ENCODE data around the gene ADD3.

ADD3 gene

GRCh38 chr10:110069502-110069982 lies 61.8 kb downstream of the ADD3 start:
- H4K12ac ChIP-seq (ENCODE audit: low read depth, low read length) = no peak overlapping the region
- H2BK120ac ChIP-seq (ENCODE audit: insufficient read depth, low read length, poor library complexity) = no peak overlapping the region
- H2AFZ ChIP-seq (ENCODE audit: insufficient read depth, low read length, poor library complexity) = no peak overlapping the region
- no peaks in the 10 kb centered on the region for H3K79me1 ChIP-seq (ENCODE audit: low read length)
- no peak overlapping the region for H3K14ac ChIP-seq (ENCODE audit: low read length)
- no peaks in the 10 kb centered on the region for H3K79me2 ChIP-seq (ENCODE audit: control insufficient read depth, insufficient read depth, low read length, poor library complexity)
- H2AK5ac ChIP-seq (ENCODE audit: low read length) = no peak overlapping the region
- H4K91ac ChIP-seq (ENCODE audit: low read depth, low read length) = no peak overlapping the region
- H3K27me3 ChIP-seq (ENCODE audit: insufficient read depth, low read length) = no peaks in the 10 kb centered on the region
- no peak overlapping the region for H2BK12ac ChIP-seq (ENCODE audit: low read length)
- WGBS (ENCODE audit: extremely low coverage, insufficient coverage, insufficient read length) = no CpG with 5 or more reads among the region's 1 CpG
- H3K9me3 ChIP-seq (ENCODE audit: insufficient read depth, low read depth, low read length) = no peaks in the 10 kb centered on the region
- no peak overlapping the region for H3K4me3 ChIP-seq (ENCODE audit: low read depth, low read length)
- H3K4me2 ChIP-seq (ENCODE audit: low read length) = no peak overlapping the region
- H3K36me3 ChIP-seq (ENCODE audit: control insufficient read depth in 1 of 2, insufficient read depth in 2 of 2, low read length in 2 of 2) = no peaks in the 10 kb centered on the region
- H3K9ac ChIP-seq (ENCODE audit: low read length) = no peak overlapping the region
- H3K4me1 ChIP-seq (ENCODE audit: control insufficient read depth in 1 of 2, insufficient read depth in 2 of 2, low read length in 2 of 2) = peaks cover 0 to 4% of the 10 kb centered on the region in 2 experiments
- H3K18ac ChIP-seq (ENCODE audit: low read length) = no peak overlapping the region
- H2BK5ac ChIP-seq (ENCODE audit: low read depth, low read length, poor library complexity) = no peak overlapping the region
- no peak for DNase-seq
- no peak overlapping the region for H4K8ac ChIP-seq (ENCODE audit: low read depth, low read length)
- H3K27ac ChIP-seq (ENCODE audit: low read depth, low read length) = no peak overlapping the region
- no peak overlapping the region for H3K4ac ChIP-seq (ENCODE audit: low read depth, low read length)
- H3K23ac ChIP-seq (ENCODE audit: low read length) = no peak overlapping the region

- H3K36me3 ChIP-seq (ENCODE audit: control insufficient read depth in 1 of 2, insufficient read depth in 2 of 2, low read length in 2 of 2) = no peaks in the 10 kb centered on the region
- no peak overlapping the region for H3K9ac ChIP-seq (ENCODE audit: low read length)
- H2AK5ac ChIP-seq (ENCODE audit: low read length) = no peak overlapping the region
- WGBS (ENCODE audit: extremely low coverage, insufficient coverage, insufficient read length) = no CpG with 5 or more reads among the region's 2 CpGs
- no peaks in the 10 kb centered on the region for H3K79me2 ChIP-seq (ENCODE audit: control insufficient read depth, insufficient read depth, low read length, poor library complexity)
- H4K12ac ChIP-seq (ENCODE audit: low read depth, low read length) = no peak overlapping the region
- H2BK12ac ChIP-seq (ENCODE audit: low read length) = no peak overlapping the region
- no peaks in the 10 kb centered on the region for H3K9me3 ChIP-seq (ENCODE audit: insufficient read depth, low read depth, low read length)
- no peak overlapping the region for H4K8ac ChIP-seq (ENCODE audit: low read depth, low read length)
- H3K4ac ChIP-seq (ENCODE audit: low read depth, low read length) = no peak overlapping the region
- no peak overlapping the region for H2BK5ac ChIP-seq (ENCODE audit: low read depth, low read length, poor library complexity)
- H3K4me1 ChIP-seq (ENCODE audit: control insufficient read depth in 1 of 2, insufficient read depth in 2 of 2, low read length in 2 of 2) = peaks cover 0 to 6% of the 10 kb centered on the region in 2 experiments
- no peak overlapping the region for H3K27ac ChIP-seq (ENCODE audit: low read depth, low read length)
- H3K18ac ChIP-seq (ENCODE audit: low read length) = no peak overlapping the region
- no peak overlapping the region for H3K4me3 ChIP-seq (ENCODE audit: low read depth, low read length)
- no peaks in the 10 kb centered on the region for H3K79me1 ChIP-seq (ENCODE audit: low read length)
- no peak overlapping the region for H3K14ac ChIP-seq (ENCODE audit: low read length)
- no peak overlapping the region for H2AFZ ChIP-seq (ENCODE audit: insufficient read depth, low read length, poor library complexity)
- H3K4me2 ChIP-seq (ENCODE audit: low read length) = no peak overlapping the region
- no peak overlapping the region for H3K23ac ChIP-seq (ENCODE audit: low read length)
- no peak overlapping the region for H4K91ac ChIP-seq (ENCODE audit: low read depth, low read length)
- no peak overlapping the region for H2BK120ac ChIP-seq (ENCODE audit: insufficient read depth, low read length, poor library complexity)
- DNase-seq = no peak
- no peaks in the 10 kb centered on the region for H3K27me3 ChIP-seq (ENCODE audit: insufficient read depth, low read length)
These were observed 66.1 kb downstream of the ADD3 start for GRCh38 chr10:110073896-110074295.

GRCh38 chr10:110074298-110074697 lies 66.5 kb downstream of the ADD3 start:
- H3K14ac ChIP-seq (ENCODE audit: low read length) = no peak overlapping the region
- H2BK12ac ChIP-seq (ENCODE audit: low read length) = no peak overlapping the region
- H4K91ac ChIP-seq (ENCODE audit: low read depth, low read length) = no peak overlapping the region
- H3K27me3 ChIP-seq (ENCODE audit: insufficient read depth, low read length) = no peaks in the 10 kb centered on the region
- whole genome bisulfite sequencing (ENCODE audit: extremely low coverage, insufficient coverage, insufficient read length) = no CpG with 5 or more reads among the region's 3 CpGs
- H3K18ac ChIP-seq (ENCODE audit: low read length) = no peak overlapping the region
- no peak overlapping the region for H2AK5ac ChIP-seq (ENCODE audit: low read length)
- no peaks in the 10 kb centered on the region for H3K36me3 ChIP-seq (ENCODE audit: control insufficient read depth in 1 of 2, insufficient read depth in 2 of 2, low read length in 2 of 2)
- H4K12ac ChIP-seq (ENCODE audit: low read depth, low read length) = no peak overlapping the region
- H3K9ac ChIP-seq (ENCODE audit: low read length) = no peak overlapping the region
- H3K4me2 ChIP-seq (ENCODE audit: low read length) = no peak overlapping the region
- no peaks in the 10 kb centered on the region for H3K79me1 ChIP-seq (ENCODE audit: low read length)
- H3K4me1 ChIP-seq (ENCODE audit: control insufficient read depth in 1 of 2, insufficient read depth in 2 of 2, low read length in 2 of 2) = peaks cover 0 to 6% of the 10 kb centered on the region in 2 experiments
- H2AFZ ChIP-seq (ENCODE audit: insufficient read depth, low read length, poor library complexity) = no peak overlapping the region
- no peak overlapping the region for H2BK5ac ChIP-seq (ENCODE audit: low read depth, low read length, poor library complexity)
- no peaks in the 10 kb centered on the region for H3K9me3 ChIP-seq (ENCODE audit: insufficient read depth, low read depth, low read length)
- no peak for DNase-seq
- H2BK120ac ChIP-seq (ENCODE audit: insufficient read depth, low read length, poor library complexity) = no peak overlapping the region
- H3K79me2 ChIP-seq (ENCODE audit: control insufficient read depth, insufficient read depth, low read length, poor library complexity) = no peaks in the 10 kb centered on the region
- H3K23ac ChIP-seq (ENCODE audit: low read length) = no peak overlapping the region
- no peak overlapping the region for H3K4ac ChIP-seq (ENCODE audit: low read depth, low read length)
- no peak overlapping the region for H3K4me3 ChIP-seq (ENCODE audit: low read depth, low read length)
- no peak overlapping the region for H3K27ac ChIP-seq (ENCODE audit: low read depth, low read length)
- H4K8ac ChIP-seq (ENCODE audit: low read depth, low read length) = no peak overlapping the region

GRCh38 chr10:110074758-110075671 lies 67.2 kb downstream of the ADD3 start:
- H3K9me3 ChIP-seq (ENCODE audit: insufficient read depth, low read depth, low read length) = no peaks in the 10 kb centered on the region
- no CpG with 5 or more reads among the region's 2 CpGs for WGBS (ENCODE audit: extremely low coverage, insufficient coverage, insufficient read length)
- no peak overlapping the region for H2BK120ac ChIP-seq (ENCODE audit: insufficient read depth, low read length, poor library complexity)
- no peaks in the 10 kb centered on the region for H3K36me3 ChIP-seq (ENCODE audit: control insufficient read depth in 1 of 2, insufficient read depth in 2 of 2, low read length in 2 of 2)
- H3K27me3 ChIP-seq (ENCODE audit: insufficient read depth, low read length) = no peaks in the 10 kb centered on the region
- H3K27ac ChIP-seq (ENCODE audit: low read depth, low read length) = peak overlapping the region; percentile 35
- no peaks in the 10 kb centered on the region for H3K79me2 ChIP-seq (ENCODE audit: control insufficient read depth, insufficient read depth, low read length, poor library complexity)
- no peak overlapping the region for H4K12ac ChIP-seq (ENCODE audit: low read depth, low read length)
- H3K23ac ChIP-seq (ENCODE audit: low read length) = no peak overlapping the region
- H2AK5ac ChIP-seq (ENCODE audit: low read length) = no peak overlapping the region
- DNase-seq = no peak
- H2AFZ ChIP-seq (ENCODE audit: insufficient read depth, low read length, poor library complexity) = no peak overlapping the region
- no peak overlapping the region for H3K4ac ChIP-seq (ENCODE audit: low read depth, low read length)
- no peak overlapping the region for H4K8ac ChIP-seq (ENCODE audit: low read depth, low read length)
- no peak overlapping the region for H3K18ac ChIP-seq (ENCODE audit: low read length)
- H3K4me1 ChIP-seq (ENCODE audit: control insufficient read depth in 1 of 2, insufficient read depth in 2 of 2, low read length in 2 of 2) = peaks cover 0 to 6% of the 10 kb centered on the region in 2 experiments
- no peak overlapping the region for H2BK12ac ChIP-seq (ENCODE audit: low read length)
- H2BK5ac ChIP-seq (ENCODE audit: low read depth, low read length, poor library complexity) = no peak overlapping the region
- no peaks in the 10 kb centered on the region for H3K79me1 ChIP-seq (ENCODE audit: low read length)
- no peak overlapping the region for H3K4me3 ChIP-seq (ENCODE audit: low read depth, low read length)
- no peak overlapping the region for H4K91ac ChIP-seq (ENCODE audit: low read depth, low read length)
- H3K9ac ChIP-seq (ENCODE audit: low read length) = no peak overlapping the region
- no peak overlapping the region for H3K14ac ChIP-seq (ENCODE audit: low read length)
- H3K4me2 ChIP-seq (ENCODE audit: low read length) = peak overlapping the region; percentile 41

Data from trophoblast cell (in vitro differentiated cells and primary cell).